SK-N-SH treated with all-trans-retinoic acid at 6 μM for 48 hours (cell line): Measurements from ENCODE around the gene TIMM13.

Experiments used
- ATAC-seq: fragments of 200-7000 bp; cut with Tn5 transposase; 3 replicates; pipeline ENCODE4 v1.9.1; 2020; ENCODE audit warnings: mild to moderate bottlenecking, moderate library complexity
- ARNTL ChIP-seq: fragments of 450-650 bp; formaldehyde crosslinking; IDR thresholded peaks from 2 replicates; pipeline ENCODE4 v1.5.0; 2020; ENCODE audit warnings: low read depth, mild to moderate bottlenecking, moderate library complexity, borderline replicate concordance
- BACH2 ChIP-seq: fragments of 250-450 bp; sonication (Bioruptor Pico); IDR thresholded peaks from 2 replicates; pipeline ENCODE4 v1.9.0; 2021; ENCODE audit warnings: mild to moderate bottlenecking, borderline replicate concordance
- CSDC2 ChIP-seq: fragments of 250-450 bp; sonication (Bioruptor Pico); IDR thresholded peaks from 2 replicates; pipeline ENCODE4 v1.5.0; 2020; ENCODE audit warnings: mild to moderate bottlenecking, moderate library complexity
- ESRRG ChIP-seq: fragments of 250-450 bp; sonication (Bioruptor Pico); IDR thresholded peaks from 2 replicates; pipeline ENCODE4 v1.6.1; 2021; ENCODE audit warnings: mild to moderate bottlenecking
- ISL1 ChIP-seq: fragments of 250-450 bp; sonication (Bioruptor Pico); IDR thresholded peaks from 2 replicates; pipeline ENCODE4 v2.1.2; 2022; ENCODE audit warnings: mild to moderate bottlenecking, moderate library complexity
- OSR1 ChIP-seq: fragments of 250-450 bp; sonication (Bioruptor Pico); IDR thresholded peaks from 2 replicates; pipeline ENCODE4 v1.8.0; 2022; ENCODE audit warnings: moderate library complexity, mild to moderate bottlenecking, inconsistent platforms
- RARB ChIP-seq: fragments of 250-450 bp; sonication (Bioruptor Pico); IDR thresholded peaks from 2 replicates; pipeline ENCODE4 v1.8.0; 2021; ENCODE audit warnings: mild to moderate bottlenecking, moderate library complexity
- SNAI2 ChIP-seq: fragments of 250-450 bp; sonication (Bioruptor Pico); IDR thresholded peaks from 2 replicates; pipeline ENCODE4 v1.5.0; 2020; ENCODE audit warnings: mild to moderate bottlenecking, moderate library complexity
- TCF4 ChIP-seq: fragments of 250-450 bp; sonication (Bioruptor Pico); IDR thresholded peaks from 2 replicates; pipeline ENCODE4 v1.8.0; 2021; ENCODE audit warnings: mild to moderate bottlenecking, moderate library complexity, borderline replicate concordance
- TOX ChIP-seq: fragments of 250-450 bp; sonication (Bioruptor Pico); IDR thresholded peaks from 2 replicates; pipeline ENCODE4 v1.8.0; 2021; ENCODE audit warnings: mild to moderate bottlenecking, moderate library complexity, borderline replicate concordance
- ZC3H10 ChIP-seq: fragments of 250-450 bp; sonication (Bioruptor Pico); IDR thresholded peaks from 2 replicates; pipeline ENCODE4 v1.5.1; 2021; ENCODE audit warnings: mild to moderate bottlenecking, moderate library complexity
- ZFP3 ChIP-seq: fragments of 250-450 bp; sonication (Bioruptor Pico); IDR thresholded peaks from 2 replicates; pipeline ENCODE4 v1.5.0; 2020; ENCODE audit warnings: mild to moderate bottlenecking, moderate library complexity
- ZFP30 ChIP-seq: fragments of 450-650 bp; formaldehyde crosslinking; IDR thresholded peaks from 2 replicates; pipeline ENCODE4 v1.5.0; 2022; ENCODE audit warnings: mild to moderate bottlenecking, moderate library complexity
- ZNF565 ChIP-seq: fragments of 450-650 bp; formaldehyde crosslinking; conservative IDR thresholded peaks from 2 replicates; pipeline ENCODE4 v1.5.0; 2020; ENCODE audit warnings: low read depth, mild to moderate bottlenecking, moderate library complexity
- ZNF70 ChIP-seq: fragments of 450-650 bp; formaldehyde crosslinking; IDR thresholded peaks from 2 replicates; pipeline ENCODE4 v1.5.0; 2020; ENCODE audit warnings: mild to moderate bottlenecking, moderate library complexity
- ZNF8 ChIP-seq: fragments of 450-650 bp; formaldehyde crosslinking; IDR thresholded peaks from 2 replicates; pipeline ENCODE4 v1.5.0; 2020; ENCODE audit warnings: mild to moderate bottlenecking, moderate library complexity
- TF ChIP-seq, protein P1 (sequence below): fragments of 250-450 bp; sonication (Bioruptor Pico); IDR thresholded peaks from 2 replicates; pipeline ENCODE4 v1.8.0; 2020; ENCODE audit warnings: mild to moderate bottlenecking, moderate library complexity, borderline replicate concordance
- TF ChIP-seq, protein P2 (sequence below): fragments of 250-450 bp; sonication (Bioruptor Pico); IDR thresholded peaks from 2 replicates; pipeline ENCODE4 v1.5.1; 2020; ENCODE audit warnings: low read depth, mild to moderate bottlenecking, moderate library complexity
- TF ChIP-seq, protein P3 (sequence below): fragments of 250-450 bp; sonication (Bioruptor Pico); IDR thresholded peaks from 2 replicates; pipeline ENCODE4 v1.8.0; 2021; ENCODE audit warnings: low read depth, mild to moderate bottlenecking, moderate library complexity, borderline replicate concordance
- TF ChIP-seq, protein P4 (sequence below): fragments of 250-450 bp; sonication (Bioruptor Pico); IDR thresholded peaks from 2 replicates; pipeline ENCODE4 v1.5.0; 2020; ENCODE audit warnings: mild to moderate bottlenecking, moderate library complexity

Gene TIMM13

DNA sequence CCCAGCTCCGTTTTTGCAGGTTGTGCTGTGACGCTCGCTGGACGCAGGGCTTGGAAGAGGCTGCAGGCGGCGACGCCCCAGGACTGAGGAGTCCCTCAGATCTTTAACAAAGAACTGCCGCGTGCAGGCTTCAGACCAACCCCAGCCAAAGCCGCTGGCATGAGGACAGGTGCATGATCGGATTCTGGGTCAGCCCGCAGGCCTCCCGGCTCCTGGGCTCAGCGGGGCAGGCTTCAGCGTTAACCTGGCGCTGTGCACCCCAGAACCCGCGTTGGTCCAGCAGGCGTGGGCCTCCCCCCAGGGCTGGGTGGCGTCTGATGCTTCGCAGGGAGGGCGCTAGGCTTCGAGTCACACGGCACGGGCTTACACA lies 920 bp upstream of the TIMM13 start:
- no peak for ATAC-seq

DNA sequence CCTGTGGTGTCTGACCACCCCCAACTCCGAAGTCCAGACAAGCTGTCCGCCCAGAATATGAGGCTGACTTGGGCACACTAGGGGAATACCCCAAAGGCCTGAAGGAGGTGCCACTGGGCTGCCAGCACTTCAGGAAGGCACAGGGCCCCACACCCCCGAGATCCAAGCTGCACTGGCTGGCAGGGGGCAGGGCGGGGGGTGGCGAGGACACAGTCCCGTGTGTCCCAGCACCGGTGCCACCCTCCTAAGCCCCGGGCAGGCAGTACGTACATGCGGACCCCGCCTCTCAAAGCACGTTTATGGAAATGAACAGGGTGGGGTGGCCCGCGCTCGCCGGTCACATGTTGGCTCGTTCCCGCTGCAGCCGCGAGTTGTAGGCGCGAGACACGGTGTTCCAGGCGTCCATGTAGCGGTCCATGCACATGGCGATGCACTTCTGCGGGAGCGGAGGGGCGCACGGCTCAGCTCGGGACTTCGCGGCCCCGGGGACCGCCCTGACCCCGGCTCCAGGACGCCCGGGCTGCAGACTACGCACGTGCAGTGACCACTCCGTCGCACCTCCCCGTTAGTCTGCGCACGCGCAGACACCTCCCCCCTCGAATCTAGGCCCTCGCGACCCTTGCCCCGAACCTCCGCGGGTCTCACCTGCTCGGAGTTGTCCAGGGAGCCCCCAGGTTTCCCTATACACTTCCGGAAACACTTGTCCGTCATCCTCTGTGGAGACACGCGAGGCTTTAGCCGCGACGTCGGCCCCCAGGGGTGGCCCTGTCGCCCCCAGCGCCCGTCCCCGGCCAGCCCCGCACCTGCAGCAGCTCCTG lies 566 bp downstream of the TIMM13 start:
- TF ChIP-seq, protein P1, sequence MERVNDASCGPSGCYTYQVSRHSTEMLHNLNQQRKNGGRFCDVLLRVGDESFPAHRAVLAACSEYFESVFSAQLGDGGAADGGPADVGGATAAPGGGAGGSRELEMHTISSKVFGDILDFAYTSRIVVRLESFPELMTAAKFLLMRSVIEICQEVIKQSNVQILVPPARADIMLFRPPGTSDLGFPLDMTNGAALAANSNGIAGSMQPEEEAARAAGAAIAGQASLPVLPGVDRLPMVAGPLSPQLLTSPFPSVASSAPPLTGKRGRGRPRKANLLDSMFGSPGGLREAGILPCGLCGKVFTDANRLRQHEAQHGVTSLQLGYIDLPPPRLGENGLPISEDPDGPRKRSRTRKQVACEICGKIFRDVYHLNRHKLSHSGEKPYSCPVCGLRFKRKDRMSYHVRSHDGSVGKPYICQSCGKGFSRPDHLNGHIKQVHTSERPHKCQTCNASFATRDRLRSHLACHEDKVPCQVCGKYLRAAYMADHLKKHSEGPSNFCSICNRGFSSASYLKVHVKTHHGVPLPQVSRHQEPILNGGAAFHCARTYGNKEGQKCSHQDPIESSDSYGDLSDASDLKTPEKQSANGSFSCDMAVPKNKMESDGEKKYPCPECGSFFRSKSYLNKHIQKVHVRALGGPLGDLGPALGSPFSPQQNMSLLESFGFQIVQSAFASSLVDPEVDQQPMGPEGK (CRISPR knock-in tag), result no peak
- TF ChIP-seq RARB (CRISPR knock-in tag) (no peak), ZFP3 (CRISPR knock-in tag) (no peak), ESRRG (no peak), ZNF565 (CRISPR knock-in tag) (no peak), ZFP30 (CRISPR knock-in tag) (no peak), BACH2 (CRISPR knock-in tag) (no peak), OSR1 (CRISPR knock-in tag) (no peak), ZC3H10 (CRISPR knock-in tag) (no peak), TOX (no peak), TCF4 (CRISPR knock-in tag) (no peak), ISL1 (CRISPR knock-in tag) (no peak), CSDC2 (CRISPR knock-in tag) (no peak), ZNF8 (CRISPR knock-in tag) (no peak), ARNTL (CRISPR knock-in tag) (no peak), SNAI2 (CRISPR knock-in tag) (no peak)
- TF ChIP-seq, protein P2, sequence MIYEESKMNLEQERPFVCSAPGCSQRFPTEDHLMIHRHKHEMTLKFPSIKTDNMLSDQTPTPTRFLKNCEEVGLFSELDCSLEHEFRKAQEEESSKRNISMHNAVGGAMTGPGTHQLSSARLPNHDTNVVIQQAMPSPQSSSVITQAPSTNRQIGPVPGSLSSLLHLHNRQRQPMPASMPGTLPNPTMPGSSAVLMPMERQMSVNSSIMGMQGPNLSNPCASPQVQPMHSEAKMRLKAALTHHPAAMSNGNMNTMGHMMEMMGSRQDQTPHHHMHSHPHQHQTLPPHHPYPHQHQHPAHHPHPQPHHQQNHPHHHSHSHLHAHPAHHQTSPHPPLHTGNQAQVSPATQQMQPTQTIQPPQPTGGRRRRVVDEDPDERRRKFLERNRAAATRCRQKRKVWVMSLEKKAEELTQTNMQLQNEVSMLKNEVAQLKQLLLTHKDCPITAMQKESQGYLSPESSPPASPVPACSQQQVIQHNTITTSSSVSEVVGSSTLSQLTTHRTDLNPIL, result no peak
- TF ChIP-seq, protein P3, sequence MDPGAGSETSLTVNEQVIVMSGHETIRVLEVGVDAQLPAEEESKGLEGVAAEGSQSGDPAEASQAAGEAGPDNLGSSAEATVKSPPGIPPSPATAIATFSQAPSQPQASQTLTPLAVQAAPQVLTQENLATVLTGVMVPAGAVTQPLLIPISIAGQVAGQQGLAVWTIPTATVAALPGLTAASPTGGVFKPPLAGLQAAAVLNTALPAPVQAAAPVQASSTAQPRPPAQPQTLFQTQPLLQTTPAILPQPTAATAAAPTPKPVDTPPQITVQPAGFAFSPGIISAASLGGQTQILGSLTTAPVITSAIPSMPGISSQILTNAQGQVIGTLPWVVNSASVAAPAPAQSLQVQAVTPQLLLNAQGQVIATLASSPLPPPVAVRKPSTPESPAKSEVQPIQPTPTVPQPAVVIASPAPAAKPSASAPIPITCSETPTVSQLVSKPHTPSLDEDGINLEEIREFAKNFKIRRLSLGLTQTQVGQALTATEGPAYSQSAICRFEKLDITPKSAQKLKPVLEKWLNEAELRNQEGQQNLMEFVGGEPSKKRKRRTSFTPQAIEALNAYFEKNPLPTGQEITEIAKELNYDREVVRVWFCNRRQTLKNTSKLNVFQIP (CRISPR knock-in tag), result no peak
- TF ChIP-seq, protein P4, sequence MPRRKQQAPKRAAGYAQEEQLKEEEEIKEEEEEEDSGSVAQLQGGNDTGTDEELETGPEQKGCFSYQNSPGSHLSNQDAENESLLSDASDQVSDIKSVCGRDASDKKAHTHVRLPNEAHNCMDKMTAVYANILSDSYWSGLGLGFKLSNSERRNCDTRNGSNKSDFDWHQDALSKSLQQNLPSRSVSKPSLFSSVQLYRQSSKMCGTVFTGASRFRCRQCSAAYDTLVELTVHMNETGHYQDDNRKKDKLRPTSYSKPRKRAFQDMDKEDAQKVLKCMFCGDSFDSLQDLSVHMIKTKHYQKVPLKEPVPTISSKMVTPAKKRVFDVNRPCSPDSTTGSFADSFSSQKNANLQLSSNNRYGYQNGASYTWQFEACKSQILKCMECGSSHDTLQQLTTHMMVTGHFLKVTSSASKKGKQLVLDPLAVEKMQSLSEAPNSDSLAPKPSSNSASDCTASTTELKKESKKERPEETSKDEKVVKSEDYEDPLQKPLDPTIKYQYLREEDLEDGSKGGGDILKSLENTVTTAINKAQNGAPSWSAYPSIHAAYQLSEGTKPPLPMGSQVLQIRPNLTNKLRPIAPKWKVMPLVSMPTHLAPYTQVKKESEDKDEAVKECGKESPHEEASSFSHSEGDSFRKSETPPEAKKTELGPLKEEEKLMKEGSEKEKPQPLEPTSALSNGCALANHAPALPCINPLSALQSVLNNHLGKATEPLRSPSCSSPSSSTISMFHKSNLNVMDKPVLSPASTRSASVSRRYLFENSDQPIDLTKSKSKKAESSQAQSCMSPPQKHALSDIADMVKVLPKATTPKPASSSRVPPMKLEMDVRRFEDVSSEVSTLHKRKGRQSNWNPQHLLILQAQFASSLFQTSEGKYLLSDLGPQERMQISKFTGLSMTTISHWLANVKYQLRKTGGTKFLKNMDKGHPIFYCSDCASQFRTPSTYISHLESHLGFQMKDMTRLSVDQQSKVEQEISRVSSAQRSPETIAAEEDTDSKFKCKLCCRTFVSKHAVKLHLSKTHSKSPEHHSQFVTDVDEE (CRISPR knock-in tag), result no peak

More for the DNA sequence above, 920 bp upstream of the TIMM13 start:
- no peak for TF ChIP-seq ZNF70
- no peak for TF ChIP-seq ZNF565 (CRISPR knock-in tag)
- TF ChIP-seq ISL1 (CRISPR knock-in tag), result no peak
- no peak for TF ChIP-seq OSR1 (CRISPR knock-in tag)
- TF ChIP-seq, protein P1 (CRISPR knock-in tag), result no peak
- no peak for TF ChIP-seq TCF4 (CRISPR knock-in tag)
- TF ChIP-seq ZFP30 (CRISPR knock-in tag), result no peak
- TF ChIP-seq ZFP3 (CRISPR knock-in tag), result no peak
- no peak for TF ChIP-seq CSDC2 (CRISPR knock-in tag)

More for the DNA sequence above, 566 bp downstream of the TIMM13 start:
- peak; percentile 42 for ATAC-seq
